HCT116 (cell line): Measurements from ENCODE around the gene HES2. TPM values are rescaled to one million over a fixed set of nuclear protein-coding genes. Genes with fewer than 3 reads are reported as not detected.

Source experiments
- ATAC-seq: fragments of 200-7000 bp; cut with Tn5 transposase; 2 replicates; pipeline ENCODE4 v1.9.1; 2020; ENCODE audit warnings: mild to moderate bottlenecking, moderate library complexity
- BruUV-seq: library from RNA; stranded (reverse); fragments of 400-500 nt; replicated peaks from 2 replicates; lab custom pipeline; 2021; lab: Mats Ljungman, UMichigan
- CTCF ChIA-PET: fragments of 300-600 bp; sonication (Branson Sonifier 250); formaldehyde crosslinking; loops from one replicate; lab custom pipeline; 2021; ENCODE audit warnings: antibody characterized with exemption; lab: Charles Lee
- POLR2A ChIA-PET: fragments of 300-600, 350-600 bp; sonication (Branson Sonifier 250); formaldehyde crosslinking; loops from one replicate; lab custom pipeline; 2021; ENCODE audit warnings: antibody characterized with exemption; lab: Charles Lee
- RAD21 ChIA-PET, 2 experiments: fragments of 300-600 bp; sonication (Branson Sonifier 250); formaldehyde crosslinking; loops; one replicate each; lab custom pipeline; 2023; ENCODE audit warnings: low total read pairs in 2 of 2; ENCODE audit not compliant: uncharacterized antibody in 2 of 2, unreplicated experiment in 2 of 2, low non-redundant PET in 1 of 2; lab: Charles Lee
- DNase-seq: peaks from one replicate; pipeline ENCODE4 v3.0.0-alpha.2; 2010; ENCODE audit warnings: low read depth, low spot score
- H2AFZ ChIP-seq: fragments of 200-600 bp; shearing (Covaris generic), sonication (generic); 2 replicates; pipeline ENCODE4 v1.6.1; 2017; ENCODE audit warnings: low read depth, mixed run types, mixed read lengths, antibody characterized with exemption, low read length; ENCODE audit not compliant: poor library complexity, severe bottlenecking
- H3K27ac ChIP-seq: 2 replicates; pipeline ENCODE4 v1.5.1; 2012; ENCODE audit warnings: low read depth, low read length
- H3K27me3 ChIP-seq: fragments of 200-600 bp; sonication (generic); 2 replicates; pipeline ENCODE4 v1.6.1; 2016; ENCODE audit warnings: mixed run types, low read length, mixed read lengths; ENCODE audit not compliant: insufficient read depth
- H3K36me3 ChIP-seq, 2 experiments: fragments of 200-500 bp in 1 of 2; fragments of 200-600 bp in 1 of 2; sonication (Bioruptor generic) in 1 of 2; sonication (generic) in 1 of 2; 2 replicates each; pipeline versions ENCODE4 v1.5.1 to v1.6.1; 2014 to 2016; ENCODE audit warnings: low read length in 2 of 2, inconsistent platforms in 1 of 2, mixed read lengths in 1 of 2, mixed run types in 1 of 2; ENCODE audit not compliant: insufficient read depth in 2 of 2, control insufficient read depth in 1 of 2
- H3K4me1 ChIP-seq, 2 experiments: fragments of 200-600 bp in 1 of 2; sonication (generic) in 1 of 2; 2 replicates each; pipeline versions ENCODE4 v1.5.1 to v1.6.1; 2012 to 2017; ENCODE audit warnings: low read length in 2 of 2, inconsistent platforms in 1 of 2, mild to moderate bottlenecking in 1 of 2, mixed read lengths in 1 of 2, mixed run types in 1 of 2, moderate library complexity in 1 of 2; ENCODE audit not compliant: insufficient read depth in 2 of 2, control insufficient read depth in 1 of 2
- H3K4me2 ChIP-seq: fragments of 200-600 bp; sonication (generic); 2 replicates; pipeline ENCODE4 v1.6.1; 2017; ENCODE audit warnings: mixed run types, low read length, mixed read lengths
- H3K4me3 ChIP-seq, 2 experiments: fragments of 200-600 bp in 1 of 2; sonication (generic) in 1 of 2; replicated peaks in 1 of 2; 2 replicates each; pipeline ENCODE4 v1.5.1; 2011 to 2016; ENCODE audit warnings: low read length in 2 of 2, control low read depth in 1 of 2, low read depth in 1 of 2, mild to moderate bottlenecking in 1 of 2, mixed read lengths in 1 of 2, mixed run types in 1 of 2
- H3K79me2 ChIP-seq: fragments of 200-600 bp; sonication (generic); 2 replicates; pipeline ENCODE4 v1.6.1; 2017; ENCODE audit warnings: mild to moderate bottlenecking, mixed run types, low read length, moderate library complexity, mixed read lengths; ENCODE audit not compliant: insufficient read depth
- H3K9ac ChIP-seq: fragments of 200-600 bp; sonication (generic); 2 replicates; pipeline ENCODE4 v1.6.1; 2016; ENCODE audit warnings: low read length, mixed read lengths
- H3K9me2 ChIP-seq: fragments of 200-600 bp; sonication (generic), shearing (Covaris generic); 2 replicates; pipeline ENCODE4 v1.6.1; 2017; ENCODE audit warnings: mixed run types, mild to moderate bottlenecking, moderate library complexity; ENCODE audit not compliant: insufficient read depth
- H3K9me3 ChIP-seq, 2 experiments: fragments of 200-500 bp in 1 of 2; fragments of 200-600 bp in 1 of 2; sonication (Bioruptor generic) in 1 of 2; sonication (generic) in 1 of 2; 2 replicates each; pipeline ENCODE4 v1.6.1; 2014 to 2017; ENCODE audit warnings: low read length in 2 of 2, mixed read lengths in 2 of 2, inconsistent platforms in 1 of 2, low read depth in 1 of 2, mild to moderate bottlenecking in 1 of 2, mixed run types in 1 of 2, moderate library complexity in 1 of 2; ENCODE audit not compliant: control insufficient read depth in 1 of 2, insufficient read depth in 1 of 2
- H4K20me1 ChIP-seq: fragments of 200-600 bp; sonication (generic), shearing (Covaris generic); 2 replicates; pipeline ENCODE4 v1.6.1; 2017; ENCODE audit warnings: mixed run types, mild to moderate bottlenecking, moderate library complexity; ENCODE audit not compliant: insufficient read depth
- CBX3 ChIP-seq: IDR thresholded peaks from 2 replicates; pipeline ENCODE4 v1.6.1; 2012; ENCODE audit warnings: low read depth
- CEBPB ChIP-seq: IDR thresholded peaks from 2 replicates; pipeline ENCODE4 v1.6.1; 2012; ENCODE audit warnings: low read depth
- EGR1 ChIP-seq: IDR thresholded peaks from 2 replicates; pipeline ENCODE4 v1.6.1; 2012; ENCODE audit warnings: low read depth
- EZH2phosphoT487 ChIP-seq: fragments of 200-600 bp; IDR thresholded peaks from 2 replicates; pipeline ENCODE4 v1.6.1; 2018; ENCODE audit warnings: antibody characterized with exemption, borderline replicate concordance
- FOSL1 ChIP-seq: IDR thresholded peaks from 2 replicates; pipeline ENCODE4 v1.6.1; 2012; ENCODE audit warnings: low read depth
- JUND ChIP-seq: IDR thresholded peaks from 2 replicates; pipeline ENCODE4 v1.6.1; 2012
- POLR2A ChIP-seq: IDR thresholded peaks from 2 replicates; pipeline ENCODE4 v1.7.0; 2011; ENCODE audit warnings: borderline replicate concordance; ENCODE audit not compliant: insufficient read depth, insufficient read length; ENCODE audit errors: extremely low read depth
- POLR2AphosphoS5 ChIP-seq: IDR thresholded peaks from 2 replicates; pipeline ENCODE4 v1.6.1; 2011; ENCODE audit warnings: mild to moderate bottlenecking, low read depth, low read length, moderate library complexity
- RAD21 ChIP-seq: IDR thresholded peaks from 2 replicates; pipeline ENCODE4 v1.6.1; 2012; ENCODE audit warnings: low read depth, mild to moderate bottlenecking
- REST ChIP-seq: IDR thresholded peaks from 2 replicates; pipeline ENCODE4 v1.6.1; 2012; ENCODE audit warnings: low read depth
- SIN3A ChIP-seq: IDR thresholded peaks from 2 replicates; pipeline ENCODE4 v1.6.1; 2012; ENCODE audit warnings: low read depth
- SP1 ChIP-seq: IDR thresholded peaks from 2 replicates; pipeline ENCODE4 v1.6.1; 2012; ENCODE audit warnings: low read depth
- SRF ChIP-seq: IDR thresholded peaks from 2 replicates; pipeline ENCODE4 v1.6.1; 2012; ENCODE audit warnings: low read depth
- TCF7L2 ChIP-seq: IDR thresholded peaks from 2 replicates; pipeline ENCODE4 v1.7.0; 2011; ENCODE audit warnings: borderline replicate concordance, inconsistent platforms; ENCODE audit not compliant: insufficient read depth, insufficient read length; ENCODE audit errors: extremely low read depth
- YY1 ChIP-seq: IDR thresholded peaks from 2 replicates; pipeline ENCODE4 v1.6.1; 2011; ENCODE audit warnings: low read length, low read depth, moderate library complexity, mild to moderate bottlenecking; ENCODE audit not compliant: insufficient replicate concordance; ENCODE audit errors: extremely low read depth
- ZFX ChIP-seq: fragments of 450-650 bp; IDR thresholded peaks from 2 replicates; pipeline ENCODE4 v1.6.1; 2017
- intact Hi-C: fragments of 100-400 bp; cut with micrococcal nuclease; formaldehyde crosslinking; loops from 2 replicates; pipeline ENCODE4 v1.10.0; 2022
- total RNA-seq: library from RNA; stranded (reverse); gene quantifications from one replicate; pipeline ENCODE4 v1.2.1, GENCODE V29; 2021; ENCODE audit not compliant: unreplicated experiment

The HES2 gene
- total RNA-seq, 1 experiment from 2014 or later, result 8.4 TPM

GRCh38 chr1:6386371-6386949 is 33.3 kb downstream of the HES2 start:
- ATAC-seq, result peak; percentile 65
- BruUV-seq, result no TSS peak
- H3K4me3 ChIP-seq, result peak overlapping the region; percentile 49 to 58
- H3K9me2 ChIP-seq, result no peaks in the 10 kb centered on the region
- H3K27ac ChIP-seq, result peak overlapping the region; percentile 62
- peaks cover 31 to 54% of the 10 kb centered on the region in 2 experiments for H3K4me1 ChIP-seq
- TF ChIP-seq TCF7L2 (peak; percentile 16), FOSL1 (peak; percentile 65), CBX3 (no peak)
- H3K27me3 ChIP-seq, result no peaks in the 10 kb centered on the region
- no peaks in the 10 kb centered on the region; a peak in 1 of 4 replicates for H3K36me3 ChIP-seq
- H3K9ac ChIP-seq, result peak overlapping the region; percentile 62
- H2AFZ ChIP-seq, result no peak overlapping the region
- no peaks in the 10 kb centered on the region for H4K20me1 ChIP-seq
- RAD21 ChIA-PET, result no interaction called here
- intact Hi-C loops, result no loop called here
- CTCF ChIA-PET, result interaction anchor here (1.0 to 1.2 kb wide), 2 partner anchors 10 to 12 kb away, joined by 3 read pairs; no protein-coding TSS in a partner anchor
- no peaks in the 10 kb centered on the region for H3K9me3 ChIP-seq
- H3K79me2 ChIP-seq, result peaks cover 94% of the 10 kb centered on the region
- H3K4me2 ChIP-seq, result peak overlapping the region; percentile 87
- POLR2A ChIA-PET, result no interaction called here
- DNase-seq, result peak; percentile 38

GRCh38 chr1:6385488-6386191 is 34.1 kb downstream of the HES2 start:
- BruUV-seq, result no TSS peak
- Histone ChIP-seq H3K27me3 (no peaks in the 10 kb centered on the region), H3K4me1 (peaks cover 29 to 50% of the 10 kb centered on the region in 2 experiments), H3K4me2 (peak overlapping the region; percentile 87), H2AFZ (no peak overlapping the region), H3K36me3 (no peaks in the 10 kb centered on the region; a peak in 1 of 4 replicates), H4K20me1 (no peaks in the 10 kb centered on the region), H3K27ac (peak overlapping the region; percentile 62), H3K79me2 (peaks cover 94% of the 10 kb centered on the region), H3K9me3 (no peaks in the 10 kb centered on the region), H3K9me2 (no peaks in the 10 kb centered on the region), H3K4me3 (peak overlapping the region; percentile 49 to 58), H3K9ac (peak overlapping the region; percentile 62)
- DNase-seq (peak; percentile 77), ATAC-seq (peak; percentile 81)
- intact Hi-C loops, result no loop called here
- ChIA-PET POLR2A (interaction anchor here (2.1 kb wide), 1 partner anchor 8 kb away, joined by 12 read pairs; the partner anchor contains the start of gene ACOT7), CTCF (interaction anchor here (1.2 kb wide), 2 partner anchors 11 to 181 kb away, joined by 3 read pairs; no protein-coding TSS in a partner anchor), RAD21 (no interaction called here)
- TF ChIP-seq EGR1 (no peak), REST (no peak), JUND (no peak), POLR2AphosphoS5 (peak; percentile 75), ZFX (no peak), RAD21 (no peak), EZH2phosphoT487 (no peak), POLR2A (no peak), SIN3A (no peak), SP1 (peak; percentile 63), CBX3 (no peak), FOSL1 (0 out of 2 replicates have a peak, but pooled peaks have one; percentile 37), SRF (no peak), CEBPB (no peak), YY1 (peak; percentile 55)
